GM21576 (cell line): ENCODE results near the gene PACRG.

Experiments
- ATAC-seq: cut with Tn5 transposase; IDR thresholded peaks from one replicate; pipeline ENCODE4 v1.9.1; 2021; ENCODE audit warnings: mild to moderate bottlenecking, moderate library complexity; ENCODE audit not compliant: unreplicated experiment

The PACRG gene

DNA sequence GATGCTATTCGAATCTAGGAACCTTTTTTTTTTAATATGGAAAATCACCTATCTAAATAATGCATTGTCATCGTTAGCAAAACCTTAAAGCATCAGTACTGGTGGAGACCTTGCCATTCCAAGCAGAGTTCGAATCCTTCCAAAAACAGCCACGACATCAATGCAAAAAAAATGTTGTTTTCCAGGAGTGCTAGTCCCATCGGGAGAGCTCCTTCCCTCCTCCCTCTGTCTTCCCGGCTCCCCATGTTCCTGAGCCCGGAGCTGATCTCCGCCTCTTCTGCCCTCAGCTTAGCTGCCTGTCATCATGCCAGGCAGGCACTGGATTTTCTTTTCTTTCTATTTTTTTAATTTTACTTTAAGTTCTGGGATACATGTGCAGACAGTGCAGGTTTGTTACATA lies 533.1 kb downstream of the PACRG start:
- no peak for ATAC-seq

DNA sequence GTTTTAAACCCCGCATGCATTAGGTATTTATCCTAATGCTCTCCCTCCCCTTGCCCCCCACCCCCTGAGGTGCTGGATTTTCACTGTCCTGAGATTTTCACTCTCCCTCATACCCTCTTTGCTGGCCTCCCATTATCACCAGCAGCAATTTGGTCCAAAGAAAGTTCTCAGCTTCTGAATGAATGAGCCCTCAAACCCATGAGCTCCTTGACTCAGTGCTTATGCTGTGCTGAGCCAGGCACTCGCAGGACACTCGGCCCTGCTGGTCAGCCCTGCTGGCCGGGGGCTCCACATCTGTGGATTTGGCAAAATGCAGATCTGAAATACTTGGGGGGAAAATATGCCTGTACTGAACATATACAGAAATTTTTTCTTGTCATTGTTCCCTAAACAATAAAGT lies 533.6 kb downstream of the PACRG start:
- no peak for ATAC-seq

DNA sequence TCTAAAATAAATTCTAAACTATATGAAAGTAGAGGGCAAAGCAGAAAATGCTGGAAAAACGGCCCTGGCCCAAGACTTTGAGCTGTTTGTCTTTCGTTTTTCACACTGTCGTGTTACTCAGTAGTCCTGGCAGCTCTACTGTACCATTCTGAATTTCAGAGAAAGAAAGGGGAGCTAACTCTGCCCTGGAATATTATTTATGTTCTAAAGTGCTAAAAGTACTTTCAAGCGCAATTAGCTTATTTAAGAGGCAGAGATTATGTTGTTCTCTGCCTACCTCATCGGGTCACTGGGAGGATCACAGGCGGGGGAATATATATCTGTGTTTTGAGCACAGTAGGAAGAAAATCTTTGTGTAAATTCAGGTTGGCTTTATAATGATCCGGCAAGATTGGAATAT lies 534.3 kb downstream of the PACRG start:
- ATAC-seq, result no peak

DNA sequence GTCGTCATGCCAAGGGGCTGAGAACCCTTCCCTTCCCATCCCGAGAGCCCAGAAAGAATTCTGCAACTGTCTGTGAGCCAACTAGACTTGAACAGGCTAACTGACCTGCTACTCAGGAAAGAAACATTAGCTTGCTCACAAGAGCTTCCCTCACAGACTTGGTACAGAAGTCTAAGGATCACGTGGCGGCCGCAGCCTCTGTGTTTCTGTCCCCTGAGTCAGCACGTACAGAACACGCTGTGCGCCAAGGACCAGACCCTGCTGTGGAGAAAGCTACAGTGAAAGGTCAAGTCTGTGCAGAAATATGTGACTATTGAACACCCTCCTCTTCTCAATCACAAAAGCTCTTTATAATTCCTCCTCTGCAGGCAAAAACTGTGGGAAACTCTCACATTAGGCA lies 535.4 kb downstream of the PACRG start:
- ATAC-seq, result no peak

DNA sequence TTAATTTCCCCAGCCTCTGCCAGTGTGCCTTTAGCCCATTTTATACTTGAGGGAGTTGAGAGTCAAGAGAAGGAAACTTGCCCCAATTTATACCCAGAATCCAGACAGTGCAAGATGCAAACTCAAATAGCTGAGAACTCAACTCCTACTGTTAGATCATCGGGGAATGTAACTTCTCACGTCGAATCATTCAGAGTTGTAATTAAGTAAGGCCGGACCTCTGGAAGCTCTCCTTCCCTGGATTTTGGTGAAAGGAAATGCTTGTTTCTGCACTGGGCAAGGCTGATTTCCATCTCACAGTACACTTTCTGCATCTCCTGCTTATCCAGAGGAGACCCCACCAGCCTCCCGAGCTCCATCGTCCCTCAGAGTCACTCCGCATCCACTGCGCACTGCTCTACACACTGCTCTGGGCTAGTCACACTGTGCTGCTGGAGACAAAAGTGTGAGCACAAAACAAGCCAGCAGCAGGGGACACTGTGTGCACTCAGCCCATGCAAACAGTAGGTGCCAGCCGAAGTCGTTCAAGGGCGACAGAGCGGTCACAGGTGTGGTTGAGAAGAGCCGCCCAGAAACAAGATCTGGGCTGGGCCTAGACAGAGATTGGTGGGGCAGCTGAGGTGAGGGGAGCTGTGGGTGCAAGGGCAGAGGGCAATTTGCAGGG lies 536.4 kb downstream of the PACRG start:
- ATAC-seq, result no peak

DNA sequence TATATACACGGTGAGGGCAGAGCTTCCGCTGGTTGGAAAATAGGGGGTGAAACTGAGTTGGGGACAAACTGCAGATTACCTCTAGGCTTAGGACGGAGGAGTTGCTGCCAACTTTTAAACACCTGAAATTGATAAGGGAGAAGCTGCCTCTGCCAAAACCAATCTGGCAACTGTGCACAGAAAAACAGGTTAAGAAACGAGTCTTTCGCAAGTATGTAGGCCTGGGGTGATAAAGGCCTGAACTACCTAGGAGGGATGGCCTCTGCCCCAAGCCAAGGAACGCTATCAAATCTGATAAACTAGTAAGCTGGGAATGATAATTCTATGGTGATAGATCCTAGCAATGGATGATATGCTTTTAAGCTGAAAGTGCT lies 536.9 kb downstream of the PACRG start:
- ATAC-seq, result no peak

DNA sequence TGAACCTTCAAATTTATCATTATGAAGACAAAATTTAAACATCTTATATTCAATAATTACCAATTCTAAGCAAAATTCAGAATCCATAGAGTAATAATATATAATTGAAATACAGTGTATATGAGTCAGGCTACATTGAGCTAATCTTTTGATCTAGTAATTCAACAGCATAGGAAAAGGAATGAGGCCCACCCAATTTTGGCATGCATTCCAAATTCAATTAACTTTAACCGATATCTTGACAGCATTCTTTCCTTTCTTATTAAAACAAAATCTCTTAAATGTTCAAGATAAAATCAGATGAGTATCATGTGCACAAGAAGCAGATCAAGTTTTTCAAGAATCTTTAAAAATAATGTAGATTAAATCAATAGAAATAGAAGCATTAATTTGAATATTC lies 553.9 kb downstream of the PACRG start:
- no peak for ATAC-seq

DNA sequence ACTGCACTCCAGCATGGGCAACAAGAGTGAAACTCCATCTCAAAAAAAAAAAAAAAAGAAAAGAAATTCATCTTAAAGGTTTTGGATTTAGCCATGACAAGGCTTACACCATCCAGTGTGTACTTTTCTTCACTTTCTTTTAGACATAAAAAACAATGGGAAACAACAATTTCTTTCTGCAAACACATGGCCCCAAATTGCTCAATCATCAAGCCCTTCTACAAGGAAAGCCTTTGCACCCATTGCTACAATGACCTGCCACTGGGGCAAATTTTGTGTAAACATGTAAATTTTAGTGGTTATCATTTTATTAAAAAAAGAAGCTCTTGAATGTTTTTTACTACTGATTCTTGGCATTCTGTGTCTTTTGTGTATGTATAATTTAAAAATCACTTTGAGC lies 554.9 kb downstream of the PACRG start:
- ATAC-seq, result no peak

DNA sequence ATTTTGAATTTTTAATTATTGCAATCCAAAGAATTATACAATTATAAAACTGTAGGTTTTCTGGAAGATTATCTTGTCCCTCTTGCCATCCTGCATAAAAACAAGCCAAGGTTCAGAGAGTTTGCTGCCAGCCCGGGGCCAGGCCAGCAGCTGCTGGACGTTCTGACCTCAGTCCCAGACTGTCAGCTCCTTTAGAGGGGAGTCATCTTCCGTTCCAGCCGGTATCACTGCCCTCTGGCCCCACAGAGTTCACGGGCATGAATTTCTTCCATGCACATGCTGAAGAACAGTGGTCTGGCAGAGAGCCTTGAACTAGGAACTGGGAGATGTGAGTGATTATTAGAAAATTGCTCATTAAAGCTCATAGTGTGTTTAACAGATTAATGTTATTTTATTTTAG lies 556.4 kb downstream of the PACRG start:
- ATAC-seq, result no peak

DNA sequence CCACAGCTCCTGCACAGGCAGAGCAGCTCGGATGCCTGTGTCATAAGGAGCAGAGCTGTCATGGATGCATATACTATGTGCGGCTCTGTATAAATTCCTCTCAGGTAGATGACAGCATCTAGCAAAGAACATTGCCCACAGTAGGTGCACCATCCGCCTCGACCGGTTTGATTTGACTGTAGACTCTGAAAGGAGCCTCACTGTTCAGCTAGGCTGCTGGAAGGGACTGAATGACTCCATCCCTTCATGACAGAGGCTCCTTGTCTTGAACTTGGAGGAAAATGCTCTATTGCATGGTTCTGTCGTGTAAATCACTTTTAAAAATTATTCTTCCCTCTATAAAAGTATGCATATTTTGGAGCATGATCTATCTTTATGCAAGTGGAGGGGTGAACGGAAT lies 557.9 kb downstream of the PACRG start:
- no peak for ATAC-seq

DNA sequence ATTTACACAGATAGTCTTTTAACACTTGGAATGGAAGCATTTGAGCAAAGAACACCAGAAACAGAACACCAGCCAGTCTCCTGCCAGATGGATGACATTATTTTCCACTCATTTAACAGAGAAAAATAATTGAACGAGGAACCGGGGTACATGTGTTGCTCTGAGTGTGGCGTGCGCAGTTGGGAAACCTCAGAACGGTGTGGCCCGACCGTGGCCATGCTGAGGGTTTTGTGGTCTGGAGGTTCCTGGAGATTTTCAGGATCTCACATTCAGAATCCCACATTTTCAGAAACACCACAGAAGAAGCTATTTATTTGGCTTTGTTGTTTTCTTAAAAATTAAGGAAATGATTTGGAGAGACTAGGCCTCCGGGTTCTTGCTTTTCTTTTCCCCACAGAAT lies 559.9 kb downstream of the PACRG start:
- ATAC-seq, result no peak

DNA sequence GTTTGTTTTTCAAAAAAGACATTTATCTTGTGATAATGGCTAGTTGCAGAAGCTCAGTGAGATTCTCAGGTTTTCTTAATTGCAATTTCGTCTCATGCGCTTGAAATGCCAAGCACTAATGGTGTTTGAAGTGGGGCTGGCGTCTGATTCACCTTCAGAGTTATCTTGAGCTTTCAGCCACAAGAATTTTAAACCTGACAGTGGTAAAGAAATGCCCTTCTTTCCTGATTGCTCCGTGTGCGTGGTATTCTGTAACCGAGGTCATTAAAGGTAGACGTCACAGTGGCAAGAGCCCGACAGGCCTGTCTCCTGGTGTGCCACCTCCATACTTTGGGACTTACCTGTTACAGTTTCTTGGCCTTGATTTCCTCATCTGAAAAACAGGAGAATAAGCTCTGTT lies 560.3 kb downstream of the PACRG start:
- no peak for ATAC-seq

DNA sequence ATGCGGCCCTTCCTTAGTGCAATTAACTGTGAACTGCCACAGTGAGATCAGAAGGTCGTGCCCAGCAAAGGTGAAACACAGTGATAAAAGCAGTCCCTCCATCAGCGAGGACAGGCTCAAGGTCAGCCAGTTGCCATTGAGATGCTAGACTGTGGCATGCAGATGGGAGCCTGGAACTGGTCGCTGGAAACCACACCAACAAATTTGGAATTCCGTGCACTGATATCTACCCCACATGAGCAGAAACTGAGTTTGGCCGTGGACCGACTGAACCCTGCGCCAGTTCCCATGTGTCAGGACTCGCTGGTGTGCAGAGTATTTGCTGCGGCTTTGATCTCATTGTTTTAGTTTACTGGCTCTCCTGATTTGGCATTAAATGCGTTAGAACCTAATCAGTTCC lies 561.1 kb downstream of the PACRG start:
- ATAC-seq, result no peak

DNA sequence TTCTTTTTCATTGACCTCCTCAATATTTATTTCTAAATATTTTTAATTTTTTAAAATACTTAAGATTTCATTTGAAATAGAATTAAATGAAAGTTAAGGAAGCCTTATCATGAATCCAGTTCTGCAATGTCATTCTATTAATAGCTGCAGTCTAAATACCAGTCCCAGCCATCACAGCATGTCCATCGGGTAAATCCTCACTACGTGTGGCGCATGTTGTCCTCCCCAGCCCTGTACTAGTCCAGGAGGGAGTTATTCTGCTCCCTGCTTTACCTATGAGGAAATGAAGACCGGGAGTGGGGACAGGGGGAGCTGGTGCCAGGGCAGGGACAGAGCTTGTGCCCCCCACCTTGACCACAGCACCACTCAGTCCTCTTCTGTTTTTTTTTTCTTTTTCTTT lies 561.7 kb downstream of the PACRG start:
- no peak for ATAC-seq

DNA sequence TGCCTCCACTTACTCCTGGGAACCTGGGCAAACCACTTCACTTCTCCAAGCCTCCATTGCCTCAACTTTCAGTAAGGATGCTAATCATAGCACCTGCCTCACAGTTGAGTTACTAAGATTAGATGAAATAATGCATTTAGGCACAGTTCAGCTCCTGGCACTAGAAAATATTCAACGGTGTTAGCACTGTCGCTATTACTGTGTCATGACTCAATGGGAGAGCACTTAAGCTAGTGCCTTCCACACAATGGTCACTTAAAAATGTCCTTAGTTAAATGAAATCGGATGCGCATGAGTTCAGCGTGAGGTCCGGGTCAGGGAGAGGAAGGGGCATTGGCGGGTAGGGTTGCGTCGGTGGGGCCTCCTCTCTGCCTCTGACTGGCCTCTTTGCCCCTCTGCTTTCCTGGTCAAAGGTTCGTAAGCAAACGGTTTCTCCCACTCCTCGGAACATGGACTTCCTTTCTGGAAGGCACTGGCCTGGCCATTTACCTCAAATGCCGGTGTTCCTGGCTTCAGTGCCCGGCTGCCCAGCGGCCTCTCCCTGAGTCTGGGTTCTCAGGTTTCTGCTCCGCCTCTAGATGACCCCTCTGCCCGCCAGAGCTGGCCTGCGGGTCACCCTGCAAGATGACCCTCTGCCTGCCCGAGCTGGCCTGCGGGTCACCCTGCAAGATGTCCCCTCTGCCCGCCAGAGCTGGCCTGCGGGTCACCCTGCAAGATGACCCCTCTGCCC lies 562.9 kb downstream of the PACRG start:
- no peak for ATAC-seq

DNA sequence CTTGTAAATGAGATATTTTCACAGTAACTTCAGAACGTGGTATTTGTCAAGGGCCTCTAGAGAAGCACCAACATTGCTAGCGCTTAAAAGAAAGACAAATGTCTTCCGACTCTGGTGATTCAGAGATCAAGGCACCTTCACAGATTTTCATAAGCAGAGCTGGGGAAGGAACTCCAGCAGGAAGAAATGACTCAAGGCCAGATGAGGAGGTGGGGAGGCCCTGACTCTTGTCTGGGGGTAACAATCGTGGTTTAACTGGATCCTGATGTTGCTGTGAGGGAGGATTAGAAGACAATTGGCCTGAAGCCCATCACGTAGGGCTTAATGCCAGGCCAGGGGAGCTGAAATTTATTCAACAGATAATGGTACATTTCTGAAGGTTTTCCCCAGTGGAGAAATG lies 563.8 kb downstream of the PACRG start:
- ATAC-seq, result no peak

DNA sequence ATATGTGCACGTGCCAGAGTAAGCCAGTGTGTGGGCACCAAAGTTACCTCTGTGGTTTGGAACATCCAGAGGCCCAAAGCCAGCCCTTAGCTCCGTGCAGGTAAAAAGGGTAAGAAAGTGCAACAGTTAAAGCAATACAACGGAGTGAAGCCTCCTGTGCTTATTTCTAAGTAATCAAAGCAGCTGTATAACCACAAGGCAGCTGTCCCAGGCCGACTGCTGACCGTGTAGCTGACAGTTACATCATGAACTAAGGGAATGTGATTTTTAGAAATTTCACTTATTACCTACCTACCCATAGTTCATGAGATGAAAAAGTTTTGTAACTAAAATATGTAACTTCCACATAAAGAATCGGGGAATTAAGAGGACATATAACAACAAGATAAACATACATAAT lies 565.5 kb downstream of the PACRG start:
- no peak for ATAC-seq

DNA sequence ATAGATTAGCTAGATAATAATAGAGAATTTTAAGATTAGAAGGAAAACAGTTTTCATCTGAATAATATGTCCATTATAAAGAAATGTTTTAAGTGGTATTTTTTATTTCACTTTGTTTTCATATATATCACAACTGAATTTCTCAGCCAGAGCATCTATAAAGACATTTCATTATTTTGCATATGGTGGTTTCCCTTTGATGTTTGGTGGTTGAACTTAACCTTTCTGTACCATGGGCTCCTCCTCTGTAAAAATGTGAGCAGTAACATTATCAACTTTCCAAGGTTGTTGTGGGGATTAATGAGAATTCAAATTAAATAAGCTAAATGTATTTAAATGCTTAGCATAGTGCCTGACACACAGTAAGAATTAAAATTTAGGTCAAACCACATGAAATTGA lies 567.0 kb downstream of the PACRG start:
- no peak for ATAC-seq

DNA sequence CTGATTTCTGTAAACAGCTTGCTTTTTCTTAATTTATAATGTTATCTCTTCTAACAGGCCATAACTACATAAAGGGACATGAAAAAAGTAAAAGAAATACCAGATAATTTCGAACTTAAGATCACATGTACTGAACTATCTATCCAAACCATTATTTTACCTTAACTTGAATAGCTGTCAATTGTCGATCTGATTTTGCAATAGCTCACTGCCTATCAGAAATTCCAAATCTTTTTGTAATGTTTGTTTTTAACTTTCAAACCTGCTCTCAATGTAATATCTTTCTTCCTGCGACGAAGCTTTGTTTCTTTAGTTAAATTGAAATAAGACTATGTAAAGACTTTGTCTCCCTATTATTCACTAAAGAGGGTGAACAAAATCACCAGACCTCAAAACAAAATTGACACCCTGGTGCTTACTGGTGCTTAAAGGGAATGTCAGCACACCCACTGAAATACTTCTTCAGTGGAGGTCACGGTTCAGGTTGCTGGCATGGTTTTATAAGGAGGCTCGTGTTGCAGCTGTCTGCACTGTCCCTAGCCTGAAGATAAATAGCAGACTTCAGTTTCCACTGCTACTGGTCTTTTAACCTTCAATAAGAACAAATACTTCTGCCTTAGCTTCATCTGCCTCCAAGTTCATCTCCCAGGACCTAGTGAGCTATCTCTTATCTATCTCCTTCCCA lies 569.2 kb downstream of the PACRG start:
- ATAC-seq, result no peak

DNA sequence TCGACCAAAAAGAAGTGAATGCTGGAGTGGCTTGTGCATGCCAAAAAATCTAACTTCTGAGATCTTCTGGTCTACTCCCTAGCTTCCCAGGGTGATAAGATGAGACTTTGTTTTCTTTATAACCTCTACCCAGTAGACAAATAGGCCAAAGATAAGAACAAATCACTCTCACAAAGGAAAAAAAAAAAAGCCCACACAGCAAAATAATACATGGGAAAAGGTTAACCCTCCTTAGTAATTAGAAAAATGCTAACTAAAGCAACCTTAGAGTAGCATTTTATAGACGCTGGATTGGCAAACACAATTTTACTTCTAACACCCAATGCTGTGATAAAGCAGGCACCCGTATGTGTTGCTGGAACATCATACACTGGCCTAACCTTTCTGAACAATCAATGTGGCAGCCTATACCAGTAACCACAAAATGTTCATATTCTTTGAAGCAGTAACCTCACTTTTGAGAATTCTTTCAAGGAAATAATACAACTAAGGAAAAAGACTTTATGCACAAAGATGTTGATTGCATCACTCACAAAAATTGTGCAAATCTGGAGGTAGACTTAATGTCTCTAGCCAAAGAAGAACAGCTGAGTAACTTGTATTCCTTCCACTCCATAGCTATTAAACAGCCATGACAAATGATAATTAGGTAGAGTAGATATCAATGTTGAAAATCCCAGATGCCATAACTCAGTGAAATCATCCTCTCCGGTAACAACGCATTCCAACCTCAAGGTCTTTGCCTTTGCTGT lies 570.5 kb downstream of the PACRG start:
- no peak for ATAC-seq

DNA sequence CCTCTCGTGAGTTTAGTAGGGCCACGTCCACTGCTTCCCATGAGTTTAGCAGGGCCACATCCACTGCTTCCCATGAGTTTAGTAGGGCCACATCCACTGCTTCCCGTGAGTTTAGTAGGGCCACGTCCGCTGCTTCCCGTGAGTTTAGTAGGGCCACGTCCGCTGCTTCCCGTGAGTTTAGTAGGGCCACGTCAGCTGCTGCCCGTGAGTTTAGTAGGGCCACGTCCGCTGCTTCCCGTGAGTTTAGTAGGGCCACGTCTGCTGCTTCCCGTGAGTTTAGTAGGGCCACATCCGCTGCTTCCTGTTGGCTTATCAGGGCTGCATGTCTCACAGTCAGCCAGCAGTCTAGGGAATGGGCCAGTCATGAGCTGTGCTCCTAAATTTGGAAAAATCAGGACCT lies 573.1 kb downstream of the PACRG start:
- no peak for ATAC-seq
